Epithelial cell of prostate (primary cell): ENCODE results near the gene ADAMTS3.
"Not testable (repeated sequence)": the region's sequence is repeated elsewhere in the genome, so short reads cannot be mapped to it uniquely, and the experiment has no call there.

ENCODE experiments used
- DNase-seq: peaks from one replicate; pipeline ENCODE4 v3.0.0-alpha.2; 2011; ENCODE audit warnings: low read depth, low spot score
- H3K27ac ChIP-seq: fragments of 450-650 bp; 2 replicates; pipeline ENCODE4 v1.5.1; 2017; ENCODE audit warnings: mild to moderate bottlenecking

The ADAMTS3 gene

GRCh38 chr4:72484981-72485380 is 84.0 kb downstream of the ADAMTS3 start:
- DNase-seq: no peak
- no peak overlapping the region for H3K27ac ChIP-seq

GRCh38 chr4:72473434-72473900 is 95.6 kb downstream of the ADAMTS3 start:
- DNase-seq: no peak
- H3K27ac ChIP-seq: no peak overlapping the region

- DNase-seq: no peak
- no peak overlapping the region for H3K27ac ChIP-seq
These were observed 97.2 kb downstream of the ADAMTS3 start for GRCh38 chr4:72471816-72472215.

- DNase-seq: no peak
- no peak overlapping the region for H3K27ac ChIP-seq
These were observed 100.0 kb downstream of the ADAMTS3 start for GRCh38 chr4:72468904-72469502.

- DNase-seq: no peak
- no peak overlapping the region for H3K27ac ChIP-seq
These were observed 101.4 kb downstream of the ADAMTS3 start for GRCh38 chr4:72467633-72468032.

- no peak overlapping the region for H3K27ac ChIP-seq
- no peak for DNase-seq
These were observed 105.3 kb downstream of the ADAMTS3 start for GRCh38 chr4:72463724-72464123.

GRCh38 chr4:72457158-72457557 is 111.9 kb downstream of the ADAMTS3 start:
- DNase-seq: no peak
- no peak overlapping the region for H3K27ac ChIP-seq

GRCh38 chr4:72451349-72451748 is 117.7 kb downstream of the ADAMTS3 start:
- no peak overlapping the region for H3K27ac ChIP-seq
- no peak for DNase-seq

- no peak for DNase-seq
- no peak overlapping the region for H3K27ac ChIP-seq
These were observed 119.3 kb downstream of the ADAMTS3 start for GRCh38 chr4:72449705-72450104.

- DNase-seq: no peak
- no peak overlapping the region for H3K27ac ChIP-seq
These were observed 120.8 kb downstream of the ADAMTS3 start for GRCh38 chr4:72448231-72448630.

GRCh38 chr4:72446353-72447055 is 122.5 kb downstream of the ADAMTS3 start:
- DNase-seq: no peak
- H3K27ac ChIP-seq: no peak overlapping the region

- no peak overlapping the region for H3K27ac ChIP-seq
- no peak for DNase-seq
These were observed 124.9 kb downstream of the ADAMTS3 start for GRCh38 chr4:72444092-72444491.

GRCh38 chr4:72442715-72443114 is 126.3 kb downstream of the ADAMTS3 start:
- H3K27ac ChIP-seq: no peak overlapping the region
- DNase-seq: no peak

- no peak overlapping the region for H3K27ac ChIP-seq
- no peak for DNase-seq
These were observed 126.9 kb downstream of the ADAMTS3 start for GRCh38 chr4:72442147-72442546.

- H3K27ac ChIP-seq: no peak overlapping the region
- no peak for DNase-seq
These were observed 128.6 kb downstream of the ADAMTS3 start for GRCh38 chr4:72440386-72440785.

GRCh38 chr4:72432975-72433374 is 136.0 kb downstream of the ADAMTS3 start:
- no peak for DNase-seq
- no peak overlapping the region for H3K27ac ChIP-seq

GRCh38 chr4:72432282-72432681 is 136.7 kb downstream of the ADAMTS3 start:
- no peak for DNase-seq
- H3K27ac ChIP-seq: no peak overlapping the region

- no peak for DNase-seq
- no peak overlapping the region for H3K27ac ChIP-seq
These were observed 138.0 kb downstream of the ADAMTS3 start for GRCh38 chr4:72430988-72431387.

GRCh38 chr4:72430050-72430449 is 139.0 kb downstream of the ADAMTS3 start:
- no peak for DNase-seq

GRCh38 chr4:72429397-72429889 is 139.6 kb downstream of the ADAMTS3 start:
- DNase-seq: no peak
- H3K27ac ChIP-seq: no peak overlapping the region

More at GRCh38 chr4:72430050-72430449, 139.0 kb downstream of the ADAMTS3 start:
- no peak overlapping the region for H3K27ac ChIP-seq

- no peak overlapping the region for H3K27ac ChIP-seq
- no peak for DNase-seq
These were observed 142.0 kb downstream of the ADAMTS3 start for GRCh38 chr4:72427057-72427456.

- not testable (repeated sequence) for DNase-seq, H3K27ac ChIP-seq
These were observed 143.1 kb downstream of the ADAMTS3 start for GRCh38 chr4:72425908-72426307.
